ENCODE data around the gene ROBO1.

ROBO1 gene

DNA sequence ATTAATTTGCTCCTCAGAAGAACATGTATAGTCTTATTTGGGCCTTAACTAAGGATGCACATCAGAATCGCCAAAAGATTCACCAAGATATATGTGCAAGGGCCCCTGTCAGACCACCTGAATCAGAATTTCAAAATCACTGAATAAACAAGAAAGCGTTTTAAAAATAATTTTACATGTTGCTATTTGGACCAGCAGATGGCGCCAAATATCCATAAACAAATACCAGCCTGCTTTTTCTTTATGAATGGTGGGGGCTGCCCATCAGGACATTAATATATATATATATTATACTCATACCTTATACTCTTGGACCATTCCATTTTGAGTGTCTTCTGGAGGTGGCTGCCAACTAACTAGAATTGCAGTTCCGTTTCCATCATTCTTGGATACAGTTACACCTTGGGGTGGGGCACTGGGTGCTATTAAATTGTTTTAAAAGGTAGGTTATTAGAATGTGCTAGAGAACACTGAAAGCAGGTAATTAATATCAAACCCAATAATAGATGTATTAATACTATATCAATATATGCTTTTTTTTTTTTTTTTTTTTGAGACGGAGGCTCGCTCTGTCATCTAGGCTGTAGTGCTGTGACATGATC lies 1108.3 kb downstream of the ROBO1 start:
- DNase-seq: no peak

DNA sequence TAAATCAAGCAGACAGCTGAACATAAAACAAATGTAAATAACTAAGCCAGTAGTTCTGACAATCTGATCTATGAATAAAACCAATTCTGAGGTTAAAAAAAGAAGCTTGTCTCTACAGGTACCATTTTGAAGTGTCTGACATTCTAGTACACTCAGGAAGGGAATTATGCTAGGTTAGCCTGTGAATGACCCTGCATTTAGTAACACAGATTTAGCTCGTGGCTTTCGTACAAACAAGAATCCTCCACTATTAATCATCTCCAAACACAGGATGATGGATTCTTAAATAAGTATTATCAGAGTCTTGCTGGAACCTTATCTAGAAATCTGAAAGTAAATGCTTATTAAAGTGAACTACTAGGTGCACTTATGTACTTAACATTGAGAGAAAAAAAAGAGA lies 1120.1 kb downstream of the ROBO1 start:
- no peak for DNase-seq

DNA sequence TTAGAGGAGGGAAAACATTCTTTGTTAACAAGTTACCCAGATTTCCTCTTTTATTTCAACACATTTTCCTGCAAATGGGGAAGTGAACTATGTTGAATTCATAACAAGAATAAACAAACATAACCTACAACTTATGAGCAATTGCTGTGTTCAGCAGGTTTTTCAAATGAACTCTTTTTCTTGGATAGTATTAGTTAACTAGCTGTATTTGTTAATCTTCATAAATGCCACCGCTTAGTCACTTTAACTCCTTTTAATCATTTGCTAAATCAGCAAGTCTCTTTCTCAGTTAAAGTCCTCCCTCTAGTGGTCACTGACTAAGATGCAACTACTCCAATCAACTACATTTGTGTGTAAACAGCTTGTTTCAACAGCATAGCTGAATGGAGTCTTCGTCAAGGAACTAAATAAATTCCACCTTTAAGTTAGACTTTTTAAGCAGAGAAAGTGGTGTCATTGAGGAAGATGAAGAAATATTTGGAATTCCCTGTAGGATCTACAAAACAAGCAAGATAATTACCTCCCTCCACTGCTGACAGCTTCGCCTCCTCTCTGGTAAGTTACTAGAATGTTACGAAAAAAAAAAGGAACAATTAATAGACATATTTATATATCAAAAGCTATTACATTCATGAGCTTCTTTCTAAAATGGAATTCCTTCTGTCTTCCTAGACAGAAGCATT lies 1122.0 kb downstream of the ROBO1 start:
- no peak for DNase-seq

DNA sequence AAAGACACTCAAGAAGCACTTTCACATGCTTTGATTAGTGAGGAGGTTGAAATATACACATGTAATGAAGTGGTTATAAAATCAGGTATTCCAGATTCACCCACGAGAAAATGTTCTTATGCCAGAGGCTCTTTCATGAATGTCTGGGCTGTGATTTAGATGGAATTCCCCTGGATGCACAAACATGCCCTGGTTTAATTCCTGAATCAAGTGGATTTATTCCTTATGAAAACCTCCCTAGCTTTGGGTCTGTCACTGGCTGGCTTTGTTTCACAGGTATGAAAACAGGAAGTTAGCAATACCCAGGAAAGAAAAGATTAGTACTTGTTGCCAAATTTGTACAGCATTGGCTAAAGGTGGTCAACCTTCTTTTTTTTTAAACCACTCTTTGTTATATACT lies 1123.0 kb downstream of the ROBO1 start:
- DNase-seq: no peak

DNA sequence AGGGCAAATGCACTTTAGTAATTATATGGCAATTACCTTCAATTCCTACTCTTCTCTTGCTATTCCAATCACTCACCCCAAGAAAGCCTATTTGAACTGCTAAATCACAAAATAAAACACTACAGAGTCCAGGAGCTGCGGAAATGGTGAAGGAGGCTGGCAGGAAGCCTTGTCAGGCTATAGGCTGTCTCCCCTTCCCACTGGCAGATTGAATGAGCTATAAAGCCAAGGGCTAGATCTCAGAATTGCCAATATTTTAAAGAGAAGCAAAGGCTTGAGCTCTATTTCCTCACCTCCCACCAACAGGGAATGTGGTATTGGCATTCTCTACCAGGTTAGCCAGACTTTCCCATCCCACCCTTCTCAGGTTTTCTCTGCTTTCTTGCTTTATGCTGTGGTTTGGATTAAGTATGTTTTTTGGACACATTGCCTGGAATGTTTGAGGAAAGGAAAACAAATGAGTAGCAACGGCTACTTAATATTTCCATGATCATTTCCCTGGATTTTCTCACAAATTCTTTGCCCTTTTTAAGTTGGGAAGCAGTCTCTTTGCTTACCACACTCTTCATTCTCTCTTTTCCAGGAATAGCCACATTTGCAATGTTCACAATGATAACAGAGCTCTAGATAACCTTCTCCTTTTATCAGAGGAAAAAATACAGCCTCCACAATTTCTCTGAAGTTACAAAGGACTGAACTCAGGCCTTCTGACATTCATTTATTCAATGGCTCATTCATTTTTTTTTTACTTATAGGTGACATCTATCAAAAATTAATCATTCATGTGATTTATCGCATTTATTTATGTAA lies 1125.4 kb downstream of the ROBO1 start:
- no peak for DNase-seq

DNA sequence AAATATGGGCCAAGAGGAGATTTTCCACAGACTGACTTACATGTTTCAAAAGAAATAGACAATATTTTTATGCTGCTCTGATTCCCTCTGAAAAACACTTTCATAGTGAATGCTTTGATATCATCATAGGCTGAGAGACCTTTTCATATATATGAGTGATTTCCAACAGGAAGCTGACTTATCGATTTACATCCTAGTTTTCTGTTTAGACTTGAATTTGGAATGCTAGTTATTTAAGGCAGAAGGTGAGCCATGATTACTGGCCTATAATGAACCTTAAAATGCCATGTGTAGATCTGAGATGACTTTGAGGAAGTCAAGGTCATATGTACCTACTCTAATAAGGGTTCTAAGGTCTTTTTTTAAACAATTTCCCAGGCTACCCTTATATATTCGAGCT lies 1126.1 kb downstream of the ROBO1 start:
- DNase-seq: no peak

DNA sequence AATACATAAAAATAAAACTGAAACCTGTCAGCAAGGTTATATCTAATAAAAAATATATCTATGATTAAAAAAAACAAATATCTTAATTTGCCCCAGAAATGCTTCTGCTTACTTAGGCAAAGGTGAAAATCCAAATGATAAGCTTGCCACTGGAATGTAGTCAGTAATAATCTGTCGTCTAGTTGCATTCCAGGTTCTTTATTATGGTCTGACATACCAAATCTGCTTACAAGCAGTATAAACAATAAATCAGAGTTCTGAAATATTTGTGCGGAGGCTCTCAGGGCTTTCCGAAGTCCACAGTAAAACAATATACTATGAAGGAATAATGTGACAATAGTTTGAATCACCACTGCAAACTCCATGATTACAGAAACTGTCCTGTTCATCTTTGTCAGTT lies 1133.5 kb downstream of the ROBO1 start:
- DNase-seq: no peak

DNA sequence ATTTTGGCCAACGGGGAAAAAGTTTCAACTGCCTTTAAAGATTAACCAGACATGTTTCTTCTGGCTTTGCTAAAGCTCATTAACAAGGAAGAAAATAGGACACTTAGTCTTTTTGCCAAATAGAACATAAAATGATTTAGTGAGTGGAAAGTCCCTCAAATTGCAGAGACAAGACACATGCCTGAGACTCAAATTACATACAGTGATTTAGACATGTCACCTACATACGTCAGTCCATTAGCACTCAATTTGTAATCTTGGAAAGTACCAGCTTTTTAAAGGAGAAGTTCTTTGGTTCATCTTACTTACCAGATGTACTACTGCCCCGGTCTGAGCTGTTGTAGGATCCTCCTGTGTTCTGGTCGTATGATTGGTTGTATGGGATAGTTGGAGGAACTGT lies 1134.2 kb downstream of the ROBO1 start:
- DNase-seq: no peak

DNA sequence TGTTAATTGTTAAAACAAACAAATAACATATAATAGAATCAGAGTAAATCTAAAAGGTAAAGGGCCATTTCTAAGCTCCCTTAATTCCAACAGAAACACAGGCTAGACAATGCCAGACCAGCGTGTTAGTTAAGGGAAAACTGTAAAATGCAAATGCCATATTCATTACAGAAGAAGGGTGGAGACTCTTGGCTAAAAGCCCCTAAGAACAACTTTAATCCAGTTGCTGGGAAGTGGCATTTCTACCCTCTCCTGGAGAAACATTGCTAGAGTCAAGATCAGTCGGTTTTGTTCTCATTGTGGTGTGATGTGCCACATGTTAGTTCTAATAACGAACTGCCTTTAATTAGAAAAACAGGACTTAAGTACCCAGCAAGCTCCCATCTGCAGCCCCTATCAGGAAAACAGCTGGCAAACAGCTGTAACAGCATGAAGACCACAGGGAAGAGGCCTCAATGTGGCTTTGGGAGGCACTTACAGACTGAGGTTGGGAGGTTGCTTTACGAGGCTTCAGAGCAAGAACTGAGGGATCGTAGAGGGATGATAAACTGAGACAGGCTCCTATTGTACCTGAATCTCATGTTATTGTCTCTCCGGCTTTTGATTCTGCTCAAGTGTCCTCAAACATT lies 1134.8 kb downstream of the ROBO1 start:
- DNase-seq: no peak

DNA sequence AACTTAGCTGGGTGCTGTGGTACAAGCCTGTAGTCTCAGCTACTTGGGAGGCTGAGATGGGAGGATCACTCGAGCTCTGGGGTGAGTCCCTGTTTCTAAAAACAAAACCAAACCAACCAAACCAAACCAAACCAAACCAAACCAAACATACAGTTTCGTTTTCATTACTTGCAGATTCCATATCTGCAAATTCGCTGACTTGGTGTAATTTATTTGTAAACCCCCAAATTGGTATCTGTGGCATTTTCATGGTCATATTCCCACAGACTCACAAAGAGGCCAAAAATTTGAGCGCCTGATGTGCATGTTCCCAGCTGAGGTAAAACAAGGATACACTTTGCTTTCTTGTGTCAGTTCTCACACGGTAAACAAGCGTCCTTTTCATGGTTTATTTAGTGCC lies 1138.3 kb downstream of the ROBO1 start:
- no peak for DNase-seq

DNA sequence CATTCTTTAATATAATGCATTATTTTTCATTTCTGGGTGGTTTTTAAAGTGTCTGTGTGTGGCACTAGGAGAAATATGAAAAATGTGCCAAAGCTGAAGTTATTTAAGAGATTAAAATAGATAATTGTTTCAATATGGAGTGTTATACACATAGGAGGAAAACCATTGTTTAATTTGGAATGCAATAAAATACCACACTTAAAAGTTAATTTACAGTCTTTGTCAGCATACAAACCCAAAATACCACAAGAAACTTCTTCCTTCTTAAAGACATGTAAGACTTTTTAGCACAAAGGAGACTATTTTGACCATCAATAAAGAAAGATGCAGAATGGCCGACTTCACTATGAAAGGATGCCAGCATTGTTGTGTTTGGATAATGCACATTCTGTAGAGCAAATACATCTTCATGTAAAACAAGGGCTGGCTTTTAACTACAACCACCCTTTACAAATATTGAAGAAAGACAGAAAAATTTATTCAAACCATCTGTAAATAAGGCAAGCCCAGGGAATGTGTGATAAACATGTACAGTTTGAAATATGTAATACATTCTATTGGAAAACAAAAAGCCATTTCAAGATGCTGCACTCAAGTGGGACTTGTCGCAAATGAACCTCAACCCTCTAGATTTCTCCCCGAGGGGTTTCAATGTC lies 1146.6 kb downstream of the ROBO1 start:
- DNase-seq: no peak

DNA sequence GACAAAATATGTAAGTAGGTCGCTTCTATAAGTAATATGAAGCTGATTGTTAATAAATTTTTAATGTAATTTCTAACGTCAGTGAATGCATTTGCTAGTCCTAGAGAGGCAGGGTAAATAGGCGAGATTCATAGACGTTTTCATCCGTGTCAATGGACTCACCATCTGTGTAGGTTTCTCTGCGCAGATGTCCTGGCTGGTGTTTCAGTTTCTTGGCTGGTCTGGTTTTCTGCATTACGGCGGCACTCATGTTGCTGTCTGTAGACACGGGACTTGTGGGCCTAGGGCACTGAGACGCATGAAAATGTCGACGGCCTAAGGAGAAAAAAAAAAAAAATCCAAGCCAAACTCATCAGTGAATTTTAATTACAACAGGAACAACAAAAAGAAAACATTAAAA lies 1153.3 kb downstream of the ROBO1 start:
- DNase-seq: no peak

DNA sequence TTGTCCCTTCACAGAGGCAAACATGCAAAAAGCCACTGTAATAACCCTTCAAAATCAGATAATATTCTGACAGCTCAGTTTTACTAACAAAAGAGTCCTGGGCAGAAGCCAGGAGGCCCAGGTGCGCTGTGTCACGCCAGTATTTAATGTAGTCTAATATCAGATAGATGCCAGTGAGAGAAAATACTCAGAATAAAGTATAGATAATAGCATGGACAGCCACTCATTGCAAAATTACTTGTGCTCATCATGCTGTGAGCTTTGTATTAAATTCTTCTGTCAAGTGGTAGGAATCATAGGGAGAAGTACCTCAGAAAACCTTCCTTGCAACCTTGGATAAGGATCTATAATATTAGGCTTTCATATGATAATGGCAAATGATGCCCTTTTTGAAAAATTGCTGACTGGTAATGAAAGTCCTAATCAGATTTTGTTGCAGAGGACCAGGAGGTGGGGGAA lies 1154.3 kb downstream of the ROBO1 start:
- DNase-seq: no peak

DNA sequence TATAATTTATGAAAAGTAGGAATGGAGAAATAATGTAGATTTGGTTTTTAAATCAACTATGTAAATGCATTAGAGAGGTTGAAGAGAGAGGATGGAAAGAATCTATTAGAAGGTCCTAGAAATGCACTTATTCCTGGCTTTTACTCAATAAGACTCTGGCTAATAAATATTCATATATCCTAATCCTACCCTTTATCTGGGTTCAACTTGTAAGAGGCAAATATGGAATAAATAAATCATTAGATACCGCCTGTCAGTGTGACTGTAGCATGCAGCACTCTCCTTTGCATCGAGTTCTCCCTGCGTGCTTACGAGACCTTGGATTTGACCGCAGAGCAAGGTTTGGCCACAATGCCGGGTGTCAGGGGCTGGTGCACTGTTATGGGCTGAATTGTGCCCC lies 1156.5 kb downstream of the ROBO1 start:
- no peak for DNase-seq

DNA sequence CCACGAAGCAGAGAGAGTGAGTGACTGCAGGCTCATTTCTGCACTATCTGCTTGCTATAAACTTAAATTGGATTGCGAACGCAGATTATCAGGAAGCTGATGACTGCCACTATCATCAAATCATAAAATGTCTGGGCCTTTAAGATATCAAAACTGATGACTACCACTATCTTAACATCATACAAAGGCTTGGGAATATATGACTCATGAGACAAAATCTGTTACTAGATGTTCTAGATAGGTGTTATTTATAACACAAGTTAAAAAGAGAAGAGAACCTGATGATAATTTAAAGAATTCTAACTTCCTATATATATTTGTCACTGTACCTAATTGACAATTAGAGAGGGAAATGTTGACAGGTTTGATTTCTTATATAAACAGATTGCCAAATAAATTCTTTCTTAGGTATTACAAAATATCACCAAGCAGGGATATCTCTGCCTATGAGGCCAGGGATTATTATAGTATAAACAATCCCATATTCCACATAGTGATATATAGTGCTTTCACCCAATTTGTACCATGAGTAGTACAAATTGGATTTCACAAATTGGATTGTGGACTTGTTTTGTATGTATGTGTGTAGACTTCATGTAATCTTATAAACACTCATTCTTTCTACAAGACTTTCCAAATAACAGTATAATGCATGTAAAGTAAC lies 1157.2 kb downstream of the ROBO1 start:
- DNase-seq: no peak

DNA sequence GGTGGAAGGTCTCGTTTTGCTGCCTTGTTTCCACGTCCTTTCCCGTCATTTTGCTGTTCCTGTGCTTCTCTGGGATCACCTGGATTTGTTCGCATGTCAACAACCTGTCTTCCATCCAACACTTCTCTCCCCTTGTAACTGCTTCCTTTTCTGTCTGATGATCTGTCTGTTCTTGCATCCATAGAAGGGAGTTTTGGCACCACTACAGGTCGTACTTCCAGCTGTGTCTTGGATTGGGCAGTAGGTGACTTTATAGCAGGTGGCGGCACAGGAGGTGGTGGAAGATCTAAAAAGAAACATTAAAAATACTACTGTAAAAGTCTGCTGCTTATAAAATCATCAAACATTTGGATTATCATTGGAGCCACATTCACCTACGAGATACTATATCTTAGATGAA lies 1161.0 kb downstream of the ROBO1 start:
- no peak for DNase-seq

DNA sequence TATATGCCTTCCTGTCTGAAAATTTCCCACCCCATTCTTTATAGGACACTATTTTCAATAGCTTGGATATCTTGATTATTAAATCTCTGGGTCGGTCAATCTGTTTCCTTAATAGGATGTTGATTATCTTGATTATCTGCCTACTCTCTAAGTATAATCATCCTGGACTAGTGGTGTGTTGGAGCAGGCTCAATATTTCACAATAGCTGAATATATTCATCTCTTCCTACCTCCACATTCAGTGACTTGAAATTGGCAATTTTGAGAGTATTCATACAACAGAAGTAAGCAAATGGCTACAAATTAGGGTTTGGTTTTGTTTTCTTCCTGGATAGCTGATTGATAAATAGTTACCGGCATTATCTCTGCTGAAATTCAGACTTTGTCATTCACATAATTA lies 1162.6 kb downstream of the ROBO1 start:
- DNase-seq: no peak

DNA sequence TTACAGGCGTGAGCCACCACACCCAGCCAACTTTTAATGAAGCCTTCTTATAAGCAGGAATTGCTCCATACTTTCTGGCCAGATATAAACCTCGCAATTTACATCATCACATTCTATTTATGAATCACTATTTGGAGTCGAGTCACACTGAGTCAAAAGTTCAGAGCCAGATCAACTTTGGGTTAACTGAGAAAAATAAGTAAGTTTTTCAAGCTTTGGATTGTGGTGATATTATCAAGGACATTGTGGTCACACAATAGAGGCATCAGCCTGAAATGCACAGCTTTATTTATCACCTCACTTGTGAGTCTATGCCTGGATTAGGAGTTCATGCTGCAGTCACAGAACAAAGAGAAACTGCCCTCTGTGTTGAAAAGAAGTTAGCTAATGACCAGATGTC lies 1163.5 kb downstream of the ROBO1 start:
- no peak for DNase-seq

DNA sequence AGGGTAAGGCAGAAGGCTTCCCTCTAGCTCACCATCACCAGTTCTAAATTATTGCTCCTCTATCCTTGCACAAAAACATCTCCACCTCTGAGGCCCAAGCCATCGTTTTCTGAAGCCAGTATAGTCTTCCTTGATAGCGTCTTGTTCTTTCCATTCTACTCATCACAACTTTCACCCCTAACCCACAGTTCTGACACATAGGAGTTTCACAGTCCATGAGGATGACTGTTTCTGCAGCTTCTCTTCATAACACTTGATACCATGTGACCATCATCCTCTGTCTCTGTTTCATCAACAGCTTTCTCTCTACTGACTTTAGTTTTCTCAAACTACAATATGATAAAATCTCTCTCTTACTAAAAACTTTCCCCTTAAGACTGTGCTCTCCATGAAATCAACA lies 1166.5 kb downstream of the ROBO1 start:
- no peak for DNase-seq

DNA sequence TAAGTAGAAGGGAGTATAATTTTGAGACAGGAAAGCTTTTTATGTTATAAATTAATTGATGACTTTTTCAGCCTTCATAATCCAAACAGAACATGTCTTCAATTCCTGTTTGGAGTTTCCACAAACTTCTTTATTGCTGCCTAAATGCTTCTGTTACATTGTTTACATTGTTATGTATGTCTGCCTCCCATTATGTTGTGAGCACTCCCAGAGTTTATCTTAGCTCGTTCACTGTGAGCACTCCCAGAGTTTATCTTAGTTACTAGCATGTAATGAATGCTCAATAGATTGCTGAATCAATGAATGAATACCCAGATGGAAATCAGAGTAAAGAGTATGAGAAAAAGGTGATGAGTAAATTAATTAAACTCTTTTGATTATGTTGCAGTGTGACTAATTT lies 1178.0 kb downstream of the ROBO1 start:
- DNase-seq: no peak

DNA sequence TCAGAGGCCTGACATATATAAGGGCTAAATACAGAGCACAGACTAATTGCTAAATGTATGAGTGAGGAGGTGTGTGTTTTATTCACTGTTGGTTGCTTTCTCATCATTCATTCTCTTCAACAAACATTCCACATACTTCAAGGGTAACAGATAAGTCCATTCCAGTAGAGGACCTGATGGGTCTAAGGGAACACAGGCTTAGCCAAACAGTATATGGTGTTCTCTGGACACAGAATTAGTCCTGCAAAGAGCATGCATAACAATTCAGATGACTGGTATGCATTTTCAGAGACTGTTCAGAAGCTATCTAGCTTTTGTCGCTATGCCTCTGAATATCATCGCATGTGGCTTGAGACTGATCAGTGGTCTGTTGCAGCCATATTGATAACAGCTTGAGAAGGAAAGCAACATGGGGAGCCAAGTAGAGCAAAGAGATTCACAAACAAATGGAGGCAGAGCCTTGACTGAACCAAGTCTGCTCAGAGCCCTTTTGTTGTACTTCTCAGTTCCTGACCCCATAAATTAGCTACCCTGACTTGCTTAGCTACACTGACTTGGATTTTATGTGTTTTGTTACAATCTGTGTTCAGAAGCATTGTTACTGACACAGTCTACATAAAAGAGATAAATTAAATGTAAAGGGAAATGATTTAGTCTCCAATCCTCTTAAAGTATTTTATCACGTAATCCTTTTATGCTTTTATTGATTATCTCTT lies 1178.7 kb downstream of the ROBO1 start:
- no peak for DNase-seq

DNA sequence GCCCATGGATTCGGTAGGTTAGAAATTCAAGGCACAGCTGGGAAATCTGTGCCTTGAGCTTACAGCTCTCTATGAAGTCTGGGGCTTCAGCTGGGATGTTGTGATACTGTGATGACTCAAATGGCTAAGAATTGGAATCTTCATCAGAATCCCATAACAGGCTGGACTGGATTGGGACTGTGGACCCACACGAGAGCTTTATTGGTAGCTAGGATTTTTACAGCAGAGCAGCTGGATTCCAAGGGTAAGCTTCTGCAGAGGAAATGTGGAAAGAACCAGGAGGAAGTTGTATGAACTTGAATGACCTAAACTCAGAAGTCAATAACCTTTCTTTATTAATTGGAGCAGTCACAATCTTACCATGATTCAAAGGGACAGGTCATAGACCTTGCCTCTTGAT lies 1187.1 kb downstream of the ROBO1 start:
- no peak for DNase-seq
